Ovary (tissue), 3 donors: Measurements from ENCODE around the gene NUDC.
"Not testable (repeated sequence)": the region's sequence is repeated elsewhere in the genome, so short reads cannot be mapped to it uniquely, and the experiment has no call there.

Experiments
- POLR2A ChIP-seq: fragments of 450-650 bp; IDR thresholded peaks from one replicate; pipeline ENCODE4 v1.6.1; 2017; ENCODE audit warnings: antibody characterized with exemption, mild to moderate bottlenecking, moderate library complexity
- TF ChIP-seq, protein P1 (sequence below), 3 donors: fragments of 450-650 bp in 2 of 3; fragments of 200-600 bp in 1 of 3; IDR thresholded peaks; one replicate each; pipeline versions ENCODE4 v1.5.1 to v1.8.0; 2016 to 2022; ENCODE audit warnings: antibody characterized with exemption in 3 of 3, mild to moderate bottlenecking in 1 of 3
- donor health status: DM: no; HTN: no; CAD: no.

DNA sequence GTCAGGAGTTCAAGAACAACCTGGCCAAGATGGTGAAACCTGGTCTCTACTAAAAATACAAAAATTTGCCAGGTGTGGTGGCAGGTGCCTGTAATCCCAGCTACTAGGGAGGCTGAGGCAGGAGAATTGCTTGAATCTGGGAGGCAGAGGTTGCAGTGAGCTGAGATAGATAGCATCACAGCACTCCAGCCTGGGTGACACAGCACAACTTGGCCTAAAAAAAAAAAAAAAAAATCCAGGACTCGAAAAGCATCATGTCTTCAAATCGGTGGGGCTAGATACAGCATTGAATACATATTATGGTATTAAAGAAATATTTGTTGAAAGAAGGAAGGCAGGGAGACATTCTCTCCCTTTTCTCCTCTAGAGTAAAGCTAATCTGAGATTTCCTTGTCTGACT is 48.4 kb upstream of the NUDC start:
- TF ChIP-seq, protein P1, sequence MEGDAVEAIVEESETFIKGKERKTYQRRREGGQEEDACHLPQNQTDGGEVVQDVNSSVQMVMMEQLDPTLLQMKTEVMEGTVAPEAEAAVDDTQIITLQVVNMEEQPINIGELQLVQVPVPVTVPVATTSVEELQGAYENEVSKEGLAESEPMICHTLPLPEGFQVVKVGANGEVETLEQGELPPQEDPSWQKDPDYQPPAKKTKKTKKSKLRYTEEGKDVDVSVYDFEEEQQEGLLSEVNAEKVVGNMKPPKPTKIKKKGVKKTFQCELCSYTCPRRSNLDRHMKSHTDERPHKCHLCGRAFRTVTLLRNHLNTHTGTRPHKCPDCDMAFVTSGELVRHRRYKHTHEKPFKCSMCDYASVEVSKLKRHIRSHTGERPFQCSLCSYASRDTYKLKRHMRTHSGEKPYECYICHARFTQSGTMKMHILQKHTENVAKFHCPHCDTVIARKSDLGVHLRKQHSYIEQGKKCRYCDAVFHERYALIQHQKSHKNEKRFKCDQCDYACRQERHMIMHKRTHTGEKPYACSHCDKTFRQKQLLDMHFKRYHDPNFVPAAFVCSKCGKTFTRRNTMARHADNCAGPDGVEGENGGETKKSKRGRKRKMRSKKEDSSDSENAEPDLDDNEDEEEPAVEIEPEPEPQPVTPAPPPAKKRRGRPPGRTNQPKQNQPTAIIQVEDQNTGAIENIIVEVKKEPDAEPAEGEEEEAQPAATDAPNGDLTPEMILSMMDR (IDR thresholded peaks at IDR 0.05): not testable (repeated sequence)
- TF ChIP-seq POLR2A: not testable (repeated sequence)
